WTC11 (cell line): ENCODE results near the gene C20orf141. TPM values are rescaled to one million over a fixed set of nuclear protein-coding genes. Genes with fewer than 3 reads are reported as not detected.

ENCODE experiments used
- ATAC-seq: fragments of 200-7000 bp; cut with Tn5 transposase; 2 replicates; pipeline ENCODE4 v1.10.0; 2021; ENCODE audit warnings: mild to moderate bottlenecking, moderate library complexity
- CTCF ChIA-PET: fragments of 300-600 bp; sonication (Branson Sonifier 250); formaldehyde crosslinking; loops from one replicate; lab custom pipeline; 2021; ENCODE audit warnings: antibody characterized with exemption; lab: Charles Lee
- POLR2A ChIA-PET: fragments of 350-600 bp; sonication (Branson Sonifier 250); formaldehyde crosslinking; loops from one replicate; lab custom pipeline; 2021; ENCODE audit warnings: antibody characterized with exemption; lab: Charles Lee
- DNase-seq: peaks from one replicate; pipeline ENCODE4 v3.0.0; 2021; ENCODE audit warnings: low spot score
- H3K27ac Mint-ChIP-seq: 2 replicates; pipeline ENCODE4 v1.8.0; 2021; ENCODE audit warnings: mixed read lengths
- H3K27me3 Mint-ChIP-seq: 2 replicates; pipeline ENCODE4 v1.8.0; 2021; ENCODE audit warnings: low read depth, mild to moderate bottlenecking, moderate library complexity, mixed read lengths
- H3K36me3 Mint-ChIP-seq: 2 replicates; pipeline ENCODE4 v1.8.0; 2021; ENCODE audit warnings: mixed read lengths
- H3K4me1 Mint-ChIP-seq: 2 replicates; pipeline ENCODE4 v1.8.0; 2022; ENCODE audit warnings: mixed read lengths
- H3K4me3 Mint-ChIP-seq: 2 replicates; pipeline ENCODE4 v1.8.0; 2021; ENCODE audit warnings: mild to moderate bottlenecking, moderate library complexity, mixed read lengths
- H3K9me3 Mint-ChIP-seq: 2 replicates; pipeline ENCODE4 v1.8.0; 2021; ENCODE audit warnings: mixed read lengths
- ELF4 ChIP-seq: sonication (generic); formaldehyde crosslinking; IDR thresholded peaks from 2 replicates; pipeline ENCODE4 v1.8.1; 2022; ENCODE audit warnings: low read depth, mild to moderate bottlenecking, moderate library complexity, missing genetic modification reagents
- ETV6 ChIP-seq: sonication (generic); formaldehyde crosslinking; IDR thresholded peaks from 2 replicates; pipeline ENCODE4 v1.8.1; 2022; ENCODE audit warnings: mild to moderate bottlenecking, missing genetic modification reagents
- FOXK1 ChIP-seq: sonication (generic); formaldehyde crosslinking; IDR thresholded peaks from 2 replicates; pipeline ENCODE4 v1.8.0; 2022; ENCODE audit warnings: mild to moderate bottlenecking, moderate library complexity, missing genetic modification reagents
- JUN ChIP-seq: sonication (generic); formaldehyde crosslinking; IDR thresholded peaks from 2 replicates; pipeline ENCODE4 v1.8.0; 2023; ENCODE audit warnings: mild to moderate bottlenecking, missing genetic modification reagents
- KAT7 ChIP-seq: sonication (generic); formaldehyde crosslinking; IDR thresholded peaks from 2 replicates; pipeline ENCODE4 v1.8.1; 2023; ENCODE audit warnings: missing genetic modification reagents, mild to moderate bottlenecking, borderline replicate concordance
- MYBL2 ChIP-seq: sonication (generic); formaldehyde crosslinking; IDR thresholded peaks from 2 replicates; pipeline ENCODE4 v1.8.1; 2023; ENCODE audit warnings: mild to moderate bottlenecking, moderate library complexity, missing genetic modification reagents
- NR1H2 ChIP-seq: sonication (generic); formaldehyde crosslinking; IDR thresholded peaks from 2 replicates; pipeline ENCODE4 v1.9.0; 2021; ENCODE audit warnings: mild to moderate bottlenecking, moderate library complexity, missing genetic modification reagents
- NR3C1 ChIP-seq: sonication (generic); formaldehyde crosslinking; conservative IDR thresholded peaks from 2 replicates; pipeline ENCODE4 v1.8.1; 2023; ENCODE audit warnings: low read depth, mild to moderate bottlenecking, missing genetic modification reagents
- OVOL2 ChIP-seq: fragments of 250-450 bp; sonication (Bioruptor Pico); IDR thresholded peaks from 2 replicates; pipeline ENCODE4 v1.9.0; 2021; ENCODE audit warnings: mild to moderate bottlenecking, borderline replicate concordance
- RELA ChIP-seq: sonication (generic); formaldehyde crosslinking; IDR thresholded peaks from 2 replicates; pipeline ENCODE4 v1.8.1; 2022; ENCODE audit warnings: missing genetic modification reagents, mild to moderate bottlenecking, borderline replicate concordance
- RORB ChIP-seq: fragments of 250-450 bp; sonication (Bioruptor Pico); IDR thresholded peaks from 2 replicates; pipeline ENCODE4 v1.9.0; 2021; ENCODE audit warnings: mild to moderate bottlenecking
- TEAD4 ChIP-seq: sonication (generic); formaldehyde crosslinking; IDR thresholded peaks from 2 replicates; pipeline ENCODE4 v1.8.0; 2022; ENCODE audit warnings: mild to moderate bottlenecking, missing genetic modification reagents
- TP53 ChIP-seq: sonication (generic); formaldehyde crosslinking; IDR thresholded peaks from 2 replicates; pipeline ENCODE4 v1.8.1; 2023; ENCODE audit warnings: mild to moderate bottlenecking, missing genetic modification reagents
- ZNF317 ChIP-seq: sonication (generic); formaldehyde crosslinking; IDR thresholded peaks from 2 replicates; pipeline ENCODE4 v1.8.1; 2023; ENCODE audit warnings: low read depth, mild to moderate bottlenecking, moderate library complexity, missing genetic modification reagents, borderline replicate concordance
- total RNA-seq: library from RNA; stranded (reverse); gene quantifications from 3 replicates; pipeline ENCODE4 v1.2.3, GENCODE V29; 2021
- TF ChIP-seq, protein P1 (sequence below): fragments of 200-600 bp; IDR thresholded peaks from 2 replicates; pipeline ENCODE4 v1.8.0; 2022; ENCODE audit warnings: antibody characterized with exemption
- TF ChIP-seq, protein P2 (sequence below): sonication (generic); formaldehyde crosslinking; IDR thresholded peaks from 2 replicates; pipeline ENCODE4 v1.8.1; 2023; ENCODE audit warnings: mild to moderate bottlenecking, missing genetic modification reagents, moderate library complexity
- TF ChIP-seq, protein P3 (sequence below): fragments of 250-450 bp; sonication (Bioruptor Pico); IDR thresholded peaks from 2 replicates; pipeline ENCODE4 v2.1.2; 2022; ENCODE audit warnings: mild to moderate bottlenecking, moderate library complexity
- TF ChIP-seq, protein P4 (sequence below): fragments of 250-450 bp; sonication (Bioruptor Pico); IDR thresholded peaks from 2 replicates; pipeline ENCODE4 v1.9.0; 2021; ENCODE audit warnings: mild to moderate bottlenecking, borderline replicate concordance
- TF ChIP-seq, protein P5 (sequence below): fragments of 250-450 bp; sonication (Bioruptor Pico); IDR thresholded peaks from 2 replicates; pipeline ENCODE4 v1.9.0; 2021; ENCODE audit warnings: mild to moderate bottlenecking
- TF ChIP-seq, protein P6 (sequence below): sonication (generic); formaldehyde crosslinking; IDR thresholded peaks from 2 replicates; pipeline ENCODE4 v1.8.0; 2023; ENCODE audit warnings: mild to moderate bottlenecking, missing genetic modification reagents

C20orf141 gene
- total RNA-seq, 1 experiment from 2014 or later = not detected

DNA sequence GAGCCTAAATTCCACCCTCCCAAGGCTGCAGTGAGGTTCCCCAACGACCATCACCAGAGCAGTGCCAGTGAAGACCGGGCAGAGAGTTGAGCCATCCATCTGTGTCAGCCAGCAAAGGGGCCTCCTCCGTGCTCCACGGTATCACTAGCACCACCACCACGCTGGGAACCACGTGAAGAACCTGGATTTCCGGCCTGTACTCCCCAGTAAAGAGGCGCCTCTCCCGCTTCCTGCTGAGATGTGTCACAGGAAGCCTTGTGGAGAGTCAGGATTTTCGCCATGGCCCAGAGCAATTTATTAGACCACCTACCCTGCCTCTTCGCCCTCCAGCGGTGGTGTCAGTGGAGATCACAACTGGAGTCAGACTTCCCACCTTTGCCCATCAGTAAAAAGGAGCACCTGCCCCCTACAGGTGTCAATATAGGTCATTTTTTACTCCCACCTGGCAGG, 43.1 kb upstream of the C20orf141 start:
- no peaks in the 10 kb centered on the region for H3K36me3 Mint-ChIP-seq
- CTCF ChIA-PET = interaction anchor here (1.2 to 1.8 kb wide), 2 partner anchors 16 to 80 kb away, joined by 3 to 6 read pairs; no protein-coding TSS in a partner anchor
- peaks cover 14% of the 10 kb centered on the region; the same call in 1 of the 2 replicates for H3K27me3 Mint-ChIP-seq
- no peak overlapping the region for H3K4me3 Mint-ChIP-seq
- TF ChIP-seq KAT7 = no peak
- TF ChIP-seq NR3C1 (CRISPR knock-in tag) = no peak
- TF ChIP-seq, protein P1, sequence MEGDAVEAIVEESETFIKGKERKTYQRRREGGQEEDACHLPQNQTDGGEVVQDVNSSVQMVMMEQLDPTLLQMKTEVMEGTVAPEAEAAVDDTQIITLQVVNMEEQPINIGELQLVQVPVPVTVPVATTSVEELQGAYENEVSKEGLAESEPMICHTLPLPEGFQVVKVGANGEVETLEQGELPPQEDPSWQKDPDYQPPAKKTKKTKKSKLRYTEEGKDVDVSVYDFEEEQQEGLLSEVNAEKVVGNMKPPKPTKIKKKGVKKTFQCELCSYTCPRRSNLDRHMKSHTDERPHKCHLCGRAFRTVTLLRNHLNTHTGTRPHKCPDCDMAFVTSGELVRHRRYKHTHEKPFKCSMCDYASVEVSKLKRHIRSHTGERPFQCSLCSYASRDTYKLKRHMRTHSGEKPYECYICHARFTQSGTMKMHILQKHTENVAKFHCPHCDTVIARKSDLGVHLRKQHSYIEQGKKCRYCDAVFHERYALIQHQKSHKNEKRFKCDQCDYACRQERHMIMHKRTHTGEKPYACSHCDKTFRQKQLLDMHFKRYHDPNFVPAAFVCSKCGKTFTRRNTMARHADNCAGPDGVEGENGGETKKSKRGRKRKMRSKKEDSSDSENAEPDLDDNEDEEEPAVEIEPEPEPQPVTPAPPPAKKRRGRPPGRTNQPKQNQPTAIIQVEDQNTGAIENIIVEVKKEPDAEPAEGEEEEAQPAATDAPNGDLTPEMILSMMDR = no peak
- no peak for TF ChIP-seq ZNF317 (CRISPR knock-in tag)
- no peak for TF ChIP-seq RELA (CRISPR knock-in tag)
- no peak for TF ChIP-seq JUN
- no peak for TF ChIP-seq TEAD4 (CRISPR knock-in tag)
- TF ChIP-seq, protein P2, sequence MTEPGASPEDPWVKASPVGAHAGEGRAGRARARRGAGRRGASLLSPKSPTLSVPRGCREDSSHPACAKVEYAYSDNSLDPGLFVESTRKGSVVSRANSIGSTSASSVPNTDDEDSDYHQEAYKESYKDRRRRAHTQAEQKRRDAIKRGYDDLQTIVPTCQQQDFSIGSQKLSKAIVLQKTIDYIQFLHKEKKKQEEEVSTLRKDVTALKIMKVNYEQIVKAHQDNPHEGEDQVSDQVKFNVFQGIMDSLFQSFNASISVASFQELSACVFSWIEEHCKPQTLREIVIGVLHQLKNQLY (CRISPR knock-in tag) = no peak
- DNase-seq = no peak
- no peak overlapping the region for H3K27ac Mint-ChIP-seq
- ATAC-seq = peak; percentile 65
- peaks cover 6% of the 10 kb centered on the region; the same call in 1 of the 2 replicates for H3K9me3 Mint-ChIP-seq
- POLR2A ChIA-PET = no interaction called here
- H3K4me1 Mint-ChIP-seq = no peaks in the 10 kb centered on the region

DNA sequence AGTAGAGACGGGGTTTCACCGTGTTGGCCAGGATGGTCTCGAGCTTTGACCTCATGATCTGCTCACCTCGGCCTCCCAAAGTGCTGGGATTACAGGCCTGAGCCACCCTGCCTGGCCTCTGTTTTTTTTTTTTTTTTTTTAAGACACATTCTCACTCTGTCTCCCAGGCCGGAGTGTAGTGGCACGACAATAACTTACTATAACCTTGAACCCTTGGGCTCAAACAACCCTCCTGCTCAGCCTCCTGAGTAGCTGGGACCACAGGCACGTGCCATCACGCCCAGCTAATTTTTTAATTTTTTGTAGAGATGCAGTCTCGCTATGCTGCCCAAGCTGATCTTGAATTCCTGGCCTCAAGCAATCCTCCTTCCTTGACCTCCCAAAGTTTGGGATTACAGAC, 41.0 kb upstream of the C20orf141 start:
- Mint-ChIP-seq H3K36me3 (no peaks in the 10 kb centered on the region), H3K9me3 (peaks cover 14% of the 10 kb centered on the region; the same call in 1 of the 2 replicates), H3K4me3 (no peak overlapping the region), H3K27ac (no peak overlapping the region), H3K4me1 (no peaks in the 10 kb centered on the region), H3K27me3 (peaks cover 14% of the 10 kb centered on the region)
- CTCF ChIA-PET = interaction anchor here (0.7 to 1.7 kb wide), 3 partner anchors 11 to 502 kb away, joined by 4 to 5 read pairs (median 4); no protein-coding TSS in a partner anchor
- ATAC-seq (no peak), DNase-seq (no peak)
- POLR2A ChIA-PET = no interaction called here
- no peak for TF ChIP-seq ETV6 (CRISPR knock-in tag)
- no peak for TF ChIP-seq RORB (CRISPR knock-in tag)
- TF ChIP-seq TP53 (CRISPR knock-in tag) = no peak
- no peak for TF ChIP-seq TEAD4 (CRISPR knock-in tag)
- TF ChIP-seq NR1H2 (CRISPR knock-in tag) = no peak
- TF ChIP-seq, protein P3, sequence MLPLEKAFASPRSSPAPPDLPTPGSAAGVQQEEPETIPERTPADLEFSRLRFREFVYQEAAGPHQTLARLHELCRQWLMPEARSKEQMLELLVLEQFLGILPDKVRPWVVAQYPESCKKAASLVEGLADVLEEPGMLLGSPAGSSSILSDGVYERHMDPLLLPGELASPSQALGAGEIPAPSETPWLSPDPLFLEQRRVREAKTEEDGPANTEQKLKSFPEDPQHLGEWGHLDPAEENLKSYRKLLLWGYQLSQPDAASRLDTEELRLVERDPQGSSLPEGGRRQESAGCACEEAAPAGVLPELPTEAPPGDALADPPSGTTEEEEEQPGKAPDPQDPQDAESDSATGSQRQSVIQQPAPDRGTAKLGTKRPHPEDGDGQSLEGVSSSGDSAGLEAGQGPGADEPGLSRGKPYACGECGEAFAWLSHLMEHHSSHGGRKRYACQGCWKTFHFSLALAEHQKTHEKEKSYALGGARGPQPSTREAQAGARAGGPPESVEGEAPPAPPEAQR (CRISPR knock-in tag) = no peak
- no peak for TF ChIP-seq JUN
- TF ChIP-seq, protein P4, sequence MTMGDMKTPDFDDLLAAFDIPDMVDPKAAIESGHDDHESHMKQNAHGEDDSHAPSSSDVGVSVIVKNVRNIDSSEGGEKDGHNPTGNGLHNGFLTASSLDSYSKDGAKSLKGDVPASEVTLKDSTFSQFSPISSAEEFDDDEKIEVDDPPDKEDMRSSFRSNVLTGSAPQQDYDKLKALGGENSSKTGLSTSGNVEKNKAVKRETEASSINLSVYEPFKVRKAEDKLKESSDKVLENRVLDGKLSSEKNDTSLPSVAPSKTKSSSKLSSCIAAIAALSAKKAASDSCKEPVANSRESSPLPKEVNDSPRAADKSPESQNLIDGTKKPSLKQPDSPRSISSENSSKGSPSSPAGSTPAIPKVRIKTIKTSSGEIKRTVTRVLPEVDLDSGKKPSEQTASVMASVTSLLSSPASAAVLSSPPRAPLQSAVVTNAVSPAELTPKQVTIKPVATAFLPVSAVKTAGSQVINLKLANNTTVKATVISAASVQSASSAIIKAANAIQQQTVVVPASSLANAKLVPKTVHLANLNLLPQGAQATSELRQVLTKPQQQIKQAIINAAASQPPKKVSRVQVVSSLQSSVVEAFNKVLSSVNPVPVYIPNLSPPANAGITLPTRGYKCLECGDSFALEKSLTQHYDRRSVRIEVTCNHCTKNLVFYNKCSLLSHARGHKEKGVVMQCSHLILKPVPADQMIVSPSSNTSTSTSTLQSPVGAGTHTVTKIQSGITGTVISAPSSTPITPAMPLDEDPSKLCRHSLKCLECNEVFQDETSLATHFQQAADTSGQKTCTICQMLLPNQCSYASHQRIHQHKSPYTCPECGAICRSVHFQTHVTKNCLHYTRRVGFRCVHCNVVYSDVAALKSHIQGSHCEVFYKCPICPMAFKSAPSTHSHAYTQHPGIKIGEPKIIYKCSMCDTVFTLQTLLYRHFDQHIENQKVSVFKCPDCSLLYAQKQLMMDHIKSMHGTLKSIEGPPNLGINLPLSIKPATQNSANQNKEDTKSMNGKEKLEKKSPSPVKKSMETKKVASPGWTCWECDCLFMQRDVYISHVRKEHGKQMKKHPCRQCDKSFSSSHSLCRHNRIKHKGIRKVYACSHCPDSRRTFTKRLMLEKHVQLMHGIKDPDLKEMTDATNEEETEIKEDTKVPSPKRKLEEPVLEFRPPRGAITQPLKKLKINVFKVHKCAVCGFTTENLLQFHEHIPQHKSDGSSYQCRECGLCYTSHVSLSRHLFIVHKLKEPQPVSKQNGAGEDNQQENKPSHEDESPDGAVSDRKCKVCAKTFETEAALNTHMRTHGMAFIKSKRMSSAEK (CRISPR knock-in tag) = no peak
- TF ChIP-seq, protein P1 = no peak
- TF ChIP-seq FOXK1 (CRISPR knock-in tag) = no peak
- TF ChIP-seq, protein P5, sequence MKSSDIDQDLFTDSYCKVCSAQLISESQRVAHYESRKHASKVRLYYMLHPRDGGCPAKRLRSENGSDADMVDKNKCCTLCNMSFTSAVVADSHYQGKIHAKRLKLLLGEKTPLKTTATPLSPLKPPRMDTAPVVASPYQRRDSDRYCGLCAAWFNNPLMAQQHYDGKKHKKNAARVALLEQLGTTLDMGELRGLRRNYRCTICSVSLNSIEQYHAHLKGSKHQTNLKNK (CRISPR knock-in tag) = no peak
- TF ChIP-seq, protein P6, sequence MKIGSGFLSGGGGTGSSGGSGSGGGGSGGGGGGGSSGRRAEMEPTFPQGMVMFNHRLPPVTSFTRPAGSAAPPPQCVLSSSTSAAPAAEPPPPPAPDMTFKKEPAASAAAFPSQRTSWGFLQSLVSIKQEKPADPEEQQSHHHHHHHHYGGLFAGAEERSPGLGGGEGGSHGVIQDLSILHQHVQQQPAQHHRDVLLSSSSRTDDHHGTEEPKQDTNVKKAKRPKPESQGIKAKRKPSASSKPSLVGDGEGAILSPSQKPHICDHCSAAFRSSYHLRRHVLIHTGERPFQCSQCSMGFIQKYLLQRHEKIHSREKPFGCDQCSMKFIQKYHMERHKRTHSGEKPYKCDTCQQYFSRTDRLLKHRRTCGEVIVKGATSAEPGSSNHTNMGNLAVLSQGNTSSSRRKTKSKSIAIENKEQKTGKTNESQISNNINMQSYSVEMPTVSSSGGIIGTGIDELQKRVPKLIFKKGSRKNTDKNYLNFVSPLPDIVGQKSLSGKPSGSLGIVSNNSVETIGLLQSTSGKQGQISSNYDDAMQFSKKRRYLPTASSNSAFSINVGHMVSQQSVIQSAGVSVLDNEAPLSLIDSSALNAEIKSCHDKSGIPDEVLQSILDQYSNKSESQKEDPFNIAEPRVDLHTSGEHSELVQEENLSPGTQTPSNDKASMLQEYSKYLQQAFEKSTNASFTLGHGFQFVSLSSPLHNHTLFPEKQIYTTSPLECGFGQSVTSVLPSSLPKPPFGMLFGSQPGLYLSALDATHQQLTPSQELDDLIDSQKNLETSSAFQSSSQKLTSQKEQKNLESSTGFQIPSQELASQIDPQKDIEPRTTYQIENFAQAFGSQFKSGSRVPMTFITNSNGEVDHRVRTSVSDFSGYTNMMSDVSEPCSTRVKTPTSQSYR (CRISPR knock-in tag) = no peak
- TF ChIP-seq OVOL2 (CRISPR knock-in tag) = no peak
- TF ChIP-seq ELF4 = no peak
- no peak for TF ChIP-seq MYBL2 (CRISPR knock-in tag)
